ENCODE measurements around the gene PREX1. TPM values are rescaled to one million over a fixed set of nuclear protein-coding genes. Genes with fewer than 3 reads are reported as not detected.
"Not testable (repeated sequence)": the region's sequence is repeated elsewhere in the genome, so short reads cannot be mapped to it uniquely, and the experiment has no call there.

PREX1 gene
- total RNA-seq, 1 experiment from 2014 or later = 1.2 TPM

GRCh38 chr20:48776306-48776705, 51.5 kb downstream of the PREX1 start:
- DNase-seq (ENCODE audit: low read depth) = peak; percentile 86

- not testable (repeated sequence) for DNase-seq (ENCODE audit: low read depth)
These were observed 52.3 kb downstream of the PREX1 start for GRCh38 chr20:48775545-48775944.

GRCh38 chr20:48774696-48775095, 53.1 kb downstream of the PREX1 start:
- no peak for DNase-seq (ENCODE audit: low read depth)

- DNase-seq (ENCODE audit: low read depth) = peak; percentile 35
These were observed 53.9 kb downstream of the PREX1 start for GRCh38 chr20:48773837-48774418.

GRCh38 chr20:48772183-48772976, 55.4 kb downstream of the PREX1 start:
- DNase-seq (ENCODE audit: low read depth) = no peak

GRCh38 chr20:48771542-48771941, 56.3 kb downstream of the PREX1 start:
- peak; percentile 89 for DNase-seq (ENCODE audit: low read depth)

- no peak for DNase-seq (ENCODE audit: low read depth)
These were observed 56.9 kb downstream of the PREX1 start for GRCh38 chr20:48770700-48771442.

GRCh38 chr20:48769069-48769983, 58.5 kb downstream of the PREX1 start:
- DNase-seq (ENCODE audit: low read depth) = no peak

- no peak for DNase-seq (ENCODE audit: low read depth)
These were observed 60.5 kb downstream of the PREX1 start for GRCh38 chr20:48766961-48767960.

GRCh38 chr20:48766205-48766604, 61.6 kb downstream of the PREX1 start:
- no peak for DNase-seq (ENCODE audit: low read depth)

- no peak for DNase-seq (ENCODE audit: low read depth)
These were observed 62.4 kb downstream of the PREX1 start for GRCh38 chr20:48765359-48765758.

GRCh38 chr20:48763216-48763914, 64.4 kb downstream of the PREX1 start:
- DNase-seq (ENCODE audit: low read depth) = no peak

GRCh38 chr20:48761874-48762273, 65.9 kb downstream of the PREX1 start:
- no peak for DNase-seq (ENCODE audit: low read depth)

- DNase-seq (ENCODE audit: low read depth) = no peak
These were observed 66.6 kb downstream of the PREX1 start for GRCh38 chr20:48761023-48761785.

- peak; percentile 32 for DNase-seq (ENCODE audit: low read depth)
These were observed 67.3 kb downstream of the PREX1 start for GRCh38 chr20:48760403-48760983.

GRCh38 chr20:48759631-48760245, 68.1 kb downstream of the PREX1 start:
- no peak for DNase-seq (ENCODE audit: low read depth)

GRCh38 chr20:48758206-48758820, 69.5 kb downstream of the PREX1 start:
- no peak for DNase-seq (ENCODE audit: low read depth)

GRCh38 chr20:48756774-48757173, 71.0 kb downstream of the PREX1 start:
- DNase-seq (ENCODE audit: low read depth) = not testable (repeated sequence)
